Measurements from ENCODE around the gene LSM10. TPM values are rescaled to one million over a fixed set of nuclear protein-coding genes. Genes with fewer than 3 reads are reported as not detected.

Gene LSM10
- total and polyA plus RNA-seq, 2 of the 4 experiments (the other 2 are of a cell fraction): 11.7 to 78.9 TPM

DNA sequence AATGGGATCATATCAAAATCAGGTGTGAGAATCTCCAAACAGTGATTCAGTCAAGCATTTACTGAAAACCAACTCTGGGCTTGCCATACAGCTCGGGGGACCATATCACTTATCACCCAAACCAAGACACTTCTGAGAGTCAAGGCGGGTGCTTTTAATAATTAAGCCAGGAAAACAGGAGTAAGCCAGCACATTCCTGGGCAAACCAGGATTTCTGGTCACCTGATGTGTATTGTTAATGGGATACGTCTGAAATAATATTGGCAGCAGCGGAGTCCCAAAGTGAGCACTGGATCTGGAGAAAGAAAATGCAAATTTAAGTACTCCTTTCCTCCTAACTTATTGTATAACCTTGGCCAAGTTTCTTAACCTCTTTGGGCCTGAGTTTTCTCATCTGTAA is 34.9 kb upstream of the LSM10 start:
- peaks cover 13% of the 10 kb centered on the region for H3K36me3 ChIP-seq (ENCODE audit: control insufficient read depth, insufficient read depth, low read length)
- no peak overlapping the region for H4K8ac ChIP-seq (ENCODE audit: low read depth in 2 of 2, low read length in 2 of 2)
- POLR2A ChIA-PET (ENCODE audit: unreplicated experiment): no interaction called here
- no peak overlapping the region for H3K4ac ChIP-seq (ENCODE audit: low read depth, low read length)
- no peak overlapping the region for H2BK20ac ChIP-seq (ENCODE audit: low read depth, low read length)
- no CpG with 5 or more reads among the region's 4 CpGs for WGBS, 2 experiments (ENCODE audit: extremely low coverage in 2 of 2, insufficient read length in 1 of 2)
- no peak overlapping the region for H2BK5ac ChIP-seq (ENCODE audit: low read depth, low read length, poor library complexity, severe bottlenecking)
- no peak overlapping the region for H3K4me2 ChIP-seq (ENCODE audit: low read depth, low read length)
- H2BK120ac ChIP-seq (ENCODE audit: low read depth, low read length): no peak overlapping the region
- no peaks in the 10 kb centered on the region; the same call in 1 of the 2 replicates for H4K20me1 ChIP-seq (ENCODE audit: insufficient read depth, low read length)
- H3K23ac ChIP-seq (ENCODE audit: low read depth, low read length): no peak overlapping the region
- peaks cover 3% of the 10 kb centered on the region for H3K9me1 ChIP-seq (ENCODE audit: insufficient read depth, low read length)
- intact Hi-C loops (cut with micrococcal nuclease): no loop called here
- TF ChIP-seq NFE2L2 (IDR thresholded peaks at IDR 0.05; ENCODE audit: low read depth, low read length) (no peak), RAD21 (IDR thresholded peaks at IDR 0.05; ENCODE audit: low read length) (no peak), ELK1 (IDR thresholded peaks at IDR 0.05; ENCODE audit: borderline replicate concordance, low read depth, low read length) (no peak), FOS (IDR thresholded peaks at IDR 0.05; ENCODE audit: low read depth, low read length) (no peak), MAFK (IDR thresholded peaks at IDR 0.05; ENCODE audit: low read depth, low read length) (no peak), MXI1 (IDR thresholded peaks at IDR 0.05; ENCODE audit: borderline replicate concordance, low read depth, low read length) (no peak), RFX5 (IDR thresholded peaks at IDR 0.05; ENCODE audit: low read depth, low read length) (no peak), CTCF (conservative IDR thresholded peaks at IDR 0.05; ENCODE audit: low read depth, low read length) (no peak), CHD1 (IDR thresholded peaks at IDR 0.05; ENCODE audit: low read depth, low read length) (no peak)
- peaks cover 3% of the 10 kb centered on the region; the same call in 1 of the 2 replicates for H3K4me1 ChIP-seq (ENCODE audit: control insufficient read depth, insufficient read depth, low read length)
- in situ Hi-C loops (cut with MboI; ENCODE audit: low sequenced_read_pairs): no loop called here
- H2AK5ac ChIP-seq (ENCODE audit: low read depth, low read length): no peak overlapping the region
- no peak overlapping the region for H3K18ac ChIP-seq (ENCODE audit: low read depth, low read length)
- no peak overlapping the region for H3K27ac ChIP-seq (ENCODE audit: insufficient read depth, low read length)
- no peaks in the 10 kb centered on the region for H3K27me3 ChIP-seq (ENCODE audit: control insufficient read depth, insufficient read depth, low read length)
- no peaks in the 10 kb centered on the region for H3K79me1 ChIP-seq (ENCODE audit: low read depth in 1 of 2, low read length in 2 of 2)
- H3K14ac ChIP-seq (replicated peaks; ENCODE audit: low read depth, low read length): no peak overlapping the region
- no peak overlapping the region for H2BK15ac ChIP-seq (ENCODE audit: low read depth, low read length)
- no peak overlapping the region for H3K56ac ChIP-seq (ENCODE audit: extremely low read depth, insufficient read depth, low read length)
- no peak overlapping the region for H3K4me3 ChIP-seq (ENCODE audit: insufficient read depth, low read depth, low read length)
- dilution Hi-C loops (cut with HindIII; ENCODE audit: low sequenced_read_pairs, unreplicated experiment): no loop called here
- H4K91ac ChIP-seq (ENCODE audit: insufficient read depth, low read depth, low read length): no peak overlapping the region
- DNase-seq (no peak), ATAC-seq (ENCODE audit: low read depth) (no peak)
- CTCF ChIA-PET: no interaction called here
- BruUV-seq (replicated peaks): no TSS peak
- no peaks in the 10 kb centered on the region for H3K9me3 ChIP-seq (ENCODE audit: control insufficient read depth, insufficient read depth, low read length)
- no peak overlapping the region for H3K9ac ChIP-seq (ENCODE audit: low read depth, low read length)
- H4K5ac ChIP-seq (ENCODE audit: low read depth, low read length): no peak overlapping the region
- no peak overlapping the region for H2AK9ac ChIP-seq (replicated peaks; ENCODE audit: low read depth, low read length, poor library complexity)
- H2AFZ ChIP-seq (replicated peaks; ENCODE audit: low read length, poor library complexity): no peak overlapping the region
